Measurements from ENCODE around the gene CACNG8.

CACNG8 gene

DNA sequence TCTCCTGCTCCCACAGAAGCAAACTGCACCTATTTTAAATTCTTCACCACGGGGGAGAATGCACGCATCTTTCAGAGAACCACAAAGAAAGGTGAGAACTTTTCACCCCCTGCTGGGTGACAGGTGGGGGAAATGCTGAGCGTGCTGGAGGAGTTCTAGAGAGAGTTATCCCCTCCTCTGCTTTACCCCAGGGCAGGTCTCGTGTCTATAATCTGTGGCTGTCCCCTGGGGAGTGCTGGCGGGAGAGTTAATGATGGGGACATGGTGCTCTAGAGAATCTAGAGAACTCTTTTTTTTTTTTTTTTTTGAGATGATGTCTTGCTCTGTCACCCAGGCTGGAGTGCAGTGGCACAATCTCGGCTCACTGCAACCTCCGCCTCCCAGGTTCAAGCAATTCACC lies 35.5 kb downstream of the CACNG8 start:
- no peak overlapping the region for H3K4me3 ChIP-seq (ENCODE audit: low read depth, low read length)
- in situ Hi-C loops (cut with HindIII; ENCODE audit: low sequenced_read_pairs), result no loop called here
- TF ChIP-seq CTCF (IDR thresholded peaks at IDR 0.05; ENCODE audit: low read depth, low read length), result no peak
- no peak for DNase-seq (ENCODE audit: low read depth, low spot score)

DNA sequence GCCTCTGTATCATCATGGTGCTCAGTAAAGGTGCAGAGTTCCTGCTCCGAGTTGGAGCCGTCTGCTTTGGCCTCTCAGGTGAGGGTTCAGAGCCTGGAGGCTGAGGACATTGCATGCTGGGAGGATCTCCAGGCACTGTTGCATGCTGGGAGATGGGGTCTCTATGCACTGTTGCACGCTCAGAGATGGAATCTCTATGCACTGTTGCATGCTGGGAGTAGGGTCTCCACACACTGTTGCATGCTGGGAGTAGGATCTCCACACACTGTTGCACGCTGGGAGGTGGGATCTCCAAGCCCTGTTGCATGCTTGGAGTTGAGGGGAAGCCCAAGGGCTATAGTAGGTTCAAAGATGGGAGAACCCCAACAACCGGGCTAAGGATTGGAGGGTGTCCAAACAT lies 37.0 kb downstream of the CACNG8 start:
- no peak overlapping the region for H3K4me3 ChIP-seq (ENCODE audit: low read depth, low read length)

GRCh38 chr19:54001496-54001895 lies 38.8 kb downstream of the CACNG8 start:
- TF ChIP-seq CTCF (IDR thresholded peaks at IDR 0.05; ENCODE audit: low read depth, low read length), result no peak
- no peak overlapping the region for H3K4me3 ChIP-seq (ENCODE audit: low read depth, low read length)
- in situ Hi-C loops (cut with HindIII; ENCODE audit: low sequenced_read_pairs), result no loop called here
- DNase-seq (ENCODE audit: low read depth, low spot score), result no peak

More for the DNA sequence above, 37.0 kb downstream of the CACNG8 start:
- TF ChIP-seq CTCF (IDR thresholded peaks at IDR 0.05; ENCODE audit: low read depth, low read length), result no peak
- no peak for DNase-seq (ENCODE audit: low read depth, low spot score)
- in situ Hi-C loops (cut with HindIII; ENCODE audit: low sequenced_read_pairs), result no loop called here

DNA sequence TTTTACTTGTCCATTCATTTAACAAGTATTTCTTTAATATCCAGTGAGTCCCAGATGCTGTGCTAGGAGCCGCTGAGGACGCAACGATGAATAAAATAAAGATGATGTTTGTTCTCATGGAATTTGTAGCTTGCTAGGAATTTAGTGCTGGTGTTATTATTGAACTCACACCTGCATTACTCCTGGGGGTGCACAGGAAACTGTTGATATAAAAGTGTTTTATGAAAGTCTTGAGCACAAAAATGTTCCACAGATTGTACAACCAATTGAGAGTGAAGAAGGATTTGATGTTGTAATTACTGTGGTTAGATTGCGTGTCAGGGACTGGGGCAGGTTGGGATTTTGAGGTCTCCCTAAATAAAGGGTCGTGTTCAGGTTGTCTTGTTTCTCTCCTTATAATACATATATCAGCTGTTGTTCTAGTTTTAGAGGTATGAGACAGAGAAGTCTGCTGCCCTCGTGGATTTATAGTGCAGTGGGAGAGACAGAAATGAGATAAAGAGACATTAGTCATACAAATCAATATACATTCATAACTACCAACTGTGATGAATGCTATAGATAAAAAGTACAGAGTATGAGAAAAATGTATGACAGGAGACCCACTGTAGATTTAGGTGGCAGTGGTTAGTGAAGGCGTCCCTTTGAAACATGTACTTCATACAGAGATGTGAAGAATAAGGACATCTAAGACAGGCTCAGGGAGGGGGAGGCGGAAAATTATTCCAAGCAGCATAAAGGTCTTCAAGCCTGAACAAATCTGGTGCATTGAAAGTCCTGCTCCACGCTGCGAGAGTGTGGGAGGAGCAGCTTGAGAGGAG lies 40.0 kb downstream of the CACNG8 start:
- in situ Hi-C loops (cut with HindIII; ENCODE audit: low sequenced_read_pairs), result no loop called here
- no peak for DNase-seq (ENCODE audit: low read depth, low spot score)
- no peak for TF ChIP-seq CTCF (IDR thresholded peaks at IDR 0.05; ENCODE audit: low read depth, low read length)

DNA sequence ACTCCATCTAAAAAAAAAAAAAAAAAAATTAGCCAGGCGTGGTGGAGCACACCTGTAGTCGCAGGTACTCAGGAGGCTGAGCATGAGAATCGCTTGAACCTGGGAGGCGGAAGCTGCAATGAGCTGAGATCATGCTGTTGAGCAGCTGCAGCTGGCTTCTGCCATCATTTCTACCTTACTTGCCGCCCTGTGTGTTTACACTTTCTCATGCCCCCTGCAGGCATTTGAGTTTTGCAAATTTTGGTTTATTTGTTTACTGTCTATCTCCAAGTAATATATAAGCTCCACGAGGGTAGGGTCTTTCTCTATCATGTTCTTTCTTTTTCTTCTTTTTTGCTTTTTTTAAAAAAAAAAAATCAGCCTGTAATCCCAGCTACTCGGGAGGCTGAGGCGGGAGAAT lies 46.7 kb downstream of the CACNG8 start:
- no peak for DNase-seq (ENCODE audit: low read depth, low spot score)
- in situ Hi-C loops (cut with HindIII; ENCODE audit: low sequenced_read_pairs), result no loop called here
- H3K4me3 ChIP-seq (ENCODE audit: low read depth, low read length), result no peak overlapping the region
- no peak for TF ChIP-seq CTCF (IDR thresholded peaks at IDR 0.05; ENCODE audit: low read depth, low read length)

More for the DNA sequence above, 40.0 kb downstream of the CACNG8 start:
- H3K4me3 ChIP-seq (ENCODE audit: low read depth, low read length), result no peak overlapping the region

DNA sequence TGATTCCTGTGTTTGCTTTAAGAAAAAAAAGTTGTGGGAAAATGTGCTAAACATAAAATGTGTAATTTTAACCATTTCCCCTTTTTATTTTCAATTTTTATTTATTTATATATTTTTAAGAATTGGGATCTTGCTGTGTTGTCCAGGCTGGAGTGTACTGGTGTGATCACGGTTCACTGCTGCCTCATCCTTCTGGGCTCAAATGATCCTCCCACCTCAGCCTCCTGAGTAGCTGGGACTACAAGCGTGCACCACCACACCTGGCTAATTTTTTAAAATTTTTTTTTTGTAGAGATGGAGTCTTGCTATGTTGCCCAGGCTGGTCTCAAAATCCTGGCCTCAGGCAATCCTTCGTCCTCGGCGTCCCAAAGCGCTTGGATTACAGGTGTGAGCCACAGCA lies 47.7 kb downstream of the CACNG8 start:
- no peak for DNase-seq (ENCODE audit: low read depth, low spot score)
- H3K4me3 ChIP-seq (ENCODE audit: low read depth, low read length), result no peak overlapping the region
- TF ChIP-seq CTCF (IDR thresholded peaks at IDR 0.05; ENCODE audit: low read depth, low read length), result no peak
- in situ Hi-C loops (cut with HindIII; ENCODE audit: low sequenced_read_pairs), result no loop called here

Measured in astrocyte of the spinal cord (primary cell).